Aortic smooth muscle cell (primary cell): ENCODE data around the gene PYM1. TPM values are rescaled to one million over a fixed set of nuclear protein-coding genes. Genes with fewer than 3 reads are reported as not detected.

ENCODE experiments used
- total RNA-seq: library from RNA; depleted of rRNA; stranded (reverse); fragments of >200 nt; gene quantifications from 2 replicates; pipeline ENCODE4 v1.2.3, GENCODE V29; 2014

PYM1 gene
- 37.4 and 38.1 TPM in 2 replicates for total RNA-seq

DNA sequence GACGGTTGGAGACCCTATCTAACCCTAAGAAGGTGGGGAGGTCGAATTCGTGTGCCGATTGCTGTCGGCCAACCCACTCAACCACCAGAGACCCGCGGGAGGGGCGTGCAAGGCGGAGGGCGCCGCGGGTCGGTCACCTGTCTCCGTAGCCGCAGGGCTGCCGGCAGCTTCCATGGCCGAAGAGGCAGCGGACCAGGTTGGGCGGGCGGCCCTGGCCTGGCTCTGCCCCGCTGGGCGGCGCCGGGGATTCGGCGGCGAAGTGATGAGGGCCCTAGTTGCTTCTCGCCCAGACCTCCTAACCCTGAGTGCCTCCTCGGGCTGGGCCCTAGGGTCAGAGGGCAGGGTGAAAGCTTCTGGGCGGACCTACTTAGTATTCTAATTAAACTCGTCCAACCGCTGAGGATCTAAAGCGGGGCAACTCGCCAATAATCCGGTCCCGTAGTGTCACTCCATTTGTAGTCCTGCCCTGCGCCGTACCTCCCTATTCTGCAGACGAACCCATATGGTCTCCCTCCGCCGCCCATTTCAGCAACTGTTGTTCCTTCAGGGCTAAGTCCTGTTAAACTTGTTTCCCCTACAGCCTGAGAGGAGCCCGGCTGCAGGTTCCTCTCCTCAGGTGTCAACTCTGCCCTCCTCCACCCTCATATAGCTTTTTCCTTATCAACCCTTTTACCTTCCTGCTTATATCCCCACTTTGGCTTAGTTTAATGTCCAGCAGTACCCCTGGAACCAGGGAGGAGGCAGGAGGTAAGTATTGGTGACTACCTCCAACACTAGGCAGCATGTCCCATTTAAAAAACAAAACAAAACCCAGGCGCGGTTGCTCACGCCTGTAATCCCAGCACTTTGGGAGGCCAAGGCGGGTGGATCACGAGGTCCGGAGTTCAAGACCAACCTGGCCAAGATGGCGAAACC, at the start of gene PYM1:
Gene PYM1 (minus strand): TSS at position 307 of the 915 bp plus-strand sequence. CDS start 133 bp downstream, at position 174.

DNA sequence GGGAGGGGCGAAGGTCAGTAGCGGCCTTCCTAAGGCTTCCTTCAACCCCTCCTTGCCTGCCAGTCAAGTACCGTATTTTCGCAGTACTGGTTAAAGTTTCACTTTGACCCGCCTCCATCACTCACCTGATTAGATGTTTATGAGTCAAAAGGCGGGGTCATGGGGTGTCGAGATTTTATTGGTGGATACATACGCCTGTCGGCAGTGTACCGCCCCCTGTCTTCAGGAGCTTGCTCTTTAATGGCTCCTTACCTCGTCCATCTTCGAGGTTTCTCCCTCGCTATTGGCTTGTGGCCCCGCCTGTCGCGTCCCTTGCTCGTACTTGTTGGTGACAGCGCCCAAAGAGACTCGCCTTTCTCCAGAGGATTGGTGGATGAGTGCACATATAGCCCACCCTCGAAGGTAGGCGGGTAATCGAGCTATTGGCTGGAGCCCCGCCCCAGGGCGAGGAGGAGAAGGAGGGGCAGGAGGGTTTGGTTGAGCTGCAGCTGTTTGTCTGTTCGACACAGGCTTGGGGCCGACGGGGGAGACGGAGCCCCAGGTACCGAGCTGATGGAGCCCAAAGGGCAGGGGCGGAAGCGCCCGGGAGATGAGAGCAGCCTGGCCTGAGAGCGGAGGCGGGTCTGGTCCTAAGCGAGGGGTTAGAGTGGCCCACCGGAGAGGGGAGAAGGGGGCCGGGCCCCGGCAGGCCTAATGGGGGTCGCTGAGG, 46.1 kb upstream of the PYM1 start, which contains the start of gene RAB5B:
Gene RAB5B (plus strand): TSS at position 480 of the 709 bp plus-strand sequence. CDS start 12,883 bp downstream, outside the sequence.

DNA sequence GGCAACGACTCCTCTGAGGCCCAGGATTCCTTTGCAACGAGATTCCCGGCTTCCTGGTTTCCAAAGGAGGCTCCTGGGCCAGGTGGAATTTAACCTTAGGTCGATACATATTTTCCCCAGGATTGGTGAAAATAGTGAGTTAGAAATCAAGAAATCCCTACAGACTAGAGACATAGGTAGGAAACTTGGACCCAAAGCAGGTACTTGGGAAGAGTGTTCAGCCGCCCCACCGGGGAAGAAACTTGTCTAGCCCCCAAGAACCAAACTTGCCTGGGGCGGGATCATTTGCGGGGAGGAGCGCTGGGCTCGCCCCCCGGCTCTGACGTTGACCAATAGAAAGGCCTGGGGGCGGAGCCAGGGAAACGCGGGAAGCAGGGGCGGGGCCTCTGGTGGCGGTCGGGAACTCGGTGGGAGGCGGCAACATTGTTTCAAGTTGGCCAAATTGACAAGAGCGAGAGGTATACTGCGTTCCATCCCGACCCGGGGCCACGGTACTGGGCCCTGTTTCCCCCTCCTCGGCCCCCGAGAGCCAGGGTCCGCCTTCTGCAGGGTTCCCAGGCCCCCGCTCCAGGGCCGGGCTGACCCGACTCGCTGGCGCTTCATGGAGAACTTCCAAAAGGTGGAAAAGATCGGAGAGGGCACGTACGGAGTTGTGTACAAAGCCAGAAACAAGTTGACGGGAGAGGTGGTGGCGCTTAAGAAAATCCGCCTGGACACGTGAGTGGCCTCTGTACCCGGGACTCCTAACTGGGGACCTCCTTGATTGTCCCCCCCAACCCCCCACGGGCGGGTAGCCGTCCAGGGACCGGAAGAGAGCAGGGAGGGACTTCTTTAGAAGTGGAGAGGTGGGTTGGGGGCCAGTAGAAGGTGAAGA, 39.0 kb upstream of the PYM1 start, which contains the start of gene CDK2:
Gene CDK2 (plus strand): TSS at position 423 of the 874 bp plus-strand sequence. CDS start 179 bp downstream, at position 602.

DNA sequence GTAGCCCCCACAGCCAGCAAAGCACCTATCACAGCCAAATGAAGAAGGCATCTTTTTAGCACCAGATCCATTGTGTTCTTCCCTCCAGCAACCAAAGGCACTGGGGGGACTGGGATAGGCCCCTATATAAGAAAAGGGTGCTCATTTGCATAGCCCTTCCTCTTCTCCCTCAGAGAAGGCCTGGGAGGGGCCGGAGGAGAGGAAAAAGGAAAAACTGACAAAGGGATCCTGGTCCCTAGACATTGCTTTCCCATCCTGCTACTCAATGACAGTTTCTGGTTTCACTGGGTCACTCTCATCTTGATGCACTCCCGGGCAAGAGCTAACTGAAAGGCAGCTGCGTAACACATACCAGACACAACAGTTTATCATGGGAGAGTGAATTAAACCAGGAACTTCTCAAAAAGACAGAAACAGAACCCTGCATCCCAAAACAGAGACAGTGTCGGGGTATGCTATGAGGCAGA, 38.3 kb upstream of the PYM1 start, which contains the start of gene PMEL:
Gene PMEL (minus strand): TSS at position 102 of the 467 bp plus-strand sequence. CDS start 31 bp downstream, at position 71.

DNA sequence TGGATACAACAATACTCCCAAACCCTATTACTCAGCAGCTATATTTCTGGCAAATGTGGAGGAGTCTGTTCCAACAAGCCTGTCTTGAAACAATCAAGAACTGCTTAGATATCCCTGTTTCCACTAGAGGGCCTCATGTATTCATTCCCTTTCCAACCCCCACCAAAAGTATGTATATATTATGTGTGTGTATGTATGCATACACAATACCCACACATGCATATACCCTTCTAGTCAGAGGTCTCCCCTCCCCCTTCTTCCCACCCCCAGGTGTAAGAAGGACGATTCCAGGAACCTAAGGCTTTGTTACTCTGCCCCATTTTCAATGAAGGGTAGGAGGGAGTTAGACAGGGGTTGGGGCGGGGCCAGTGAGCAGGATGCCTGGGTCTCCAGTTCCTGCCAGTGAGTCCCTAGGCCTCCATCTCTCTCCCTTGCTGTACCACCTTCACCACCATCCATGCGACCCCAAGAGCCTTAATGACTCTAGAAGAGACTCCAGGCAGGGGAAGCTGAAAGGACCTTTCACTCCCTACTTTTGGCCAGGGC, 3.1 kb upstream of the PYM1 start, which contains the start of gene DGKA:
Gene DGKA (plus strand): TSS at position 392 of the 546 bp plus-strand sequence. CDS start 5,342 bp downstream, outside the sequence.

Other genes starting within 250 kb of the PYM1 start
- gene ITGA7, start 220.0 kb downstream of the PYM1 start, total RNA-seq: 51.5 and 56.6 TPM in 2 replicates
- 149 and 177 TPM in 2 replicates for gene BLOC1S1, start 211.8 kb downstream of the PYM1 start, total RNA-seq
- gene RDH5, start 207.5 kb downstream of the PYM1 start, total RNA-seq: 20.5 and 27.5 TPM in 2 replicates
- gene CD63, start 198.9 kb downstream of the PYM1 start, total RNA-seq: 3,918 and 4,269 TPM in 2 replicates
- gene GDF11, start 184.8 kb downstream of the PYM1 start, total RNA-seq: 3.2 and 4.5 TPM in 2 replicates
- gene SARNP, start 110.2 kb downstream of the PYM1 start, total RNA-seq: 111 and 113 TPM in 2 replicates
- 32.1 and 34.0 TPM in 2 replicates for gene ORMDL2, start 109.9 kb downstream of the PYM1 start, total RNA-seq
- gene DNAJC14, start 98.3 kb downstream of the PYM1 start, total RNA-seq: 56.0 and 69.4 TPM in 2 replicates
- 6.7 and 11.0 TPM in 2 replicates for gene MMP19, start 85.0 kb downstream of the PYM1 start, total RNA-seq
- 47.6 and 81.6 TPM in 2 replicates for gene DGKA, start 3.3 kb upstream of the PYM1 start, total RNA-seq
- gene PMEL, start 38.1 kb upstream of the PYM1 start, total RNA-seq: 0.26 and 1.2 TPM in 2 replicates
- gene CDK2, start 38.9 kb upstream of the PYM1 start, total RNA-seq: 14.1 and 27.6 TPM in 2 replicates
- 40.0 and 62.2 TPM in 2 replicates for gene RAB5B, start 46.2 kb upstream of the PYM1 start, total RNA-seq
- 9.2 and 12.0 TPM in 2 replicates for gene SUOX, start 69.4 kb upstream of the PYM1 start, total RNA-seq
- gene IKZF4, start 93.1 kb upstream of the PYM1 start, total RNA-seq: 1.1 and 2.5 TPM in 2 replicates
- 63.3 and 80.3 TPM in 2 replicates for gene RPS26, start 114.0 kb upstream of the PYM1 start, total RNA-seq
- gene ERBB3, start 152.3 kb upstream of the PYM1 start, total RNA-seq: 0.19 and 3.6 TPM in 2 replicates
- gene PA2G4, start 176.7 kb upstream of the PYM1 start, total RNA-seq: 129 and 141 TPM in 2 replicates
- 3,729 and 3,955 TPM in 2 replicates for gene RPL41, start 188.7 kb upstream of the PYM1 start, total RNA-seq
- gene ZC3H10, start 190.4 kb upstream of the PYM1 start, total RNA-seq: 6.8 and 7.9 TPM in 2 replicates
- gene ESYT1, start 200.4 kb upstream of the PYM1 start, total RNA-seq: 209 and 236 TPM in 2 replicates
- 93.8 and 98.2 TPM in 2 replicates for gene MYL6B, start 224.7 kb upstream of the PYM1 start, total RNA-seq
- 3,015 and 3,100 TPM in 2 replicates for gene MYL6, start 230.5 kb upstream of the PYM1 start, total RNA-seq